GM03348 (cell line): ENCODE results near the gene TSPAN18.

Experiments used
- DNase-seq: peaks from one replicate; pipeline ENCODE4 v3.0.0; 2012; ENCODE audit warnings: low spot score

Gene TSPAN18

DNA sequence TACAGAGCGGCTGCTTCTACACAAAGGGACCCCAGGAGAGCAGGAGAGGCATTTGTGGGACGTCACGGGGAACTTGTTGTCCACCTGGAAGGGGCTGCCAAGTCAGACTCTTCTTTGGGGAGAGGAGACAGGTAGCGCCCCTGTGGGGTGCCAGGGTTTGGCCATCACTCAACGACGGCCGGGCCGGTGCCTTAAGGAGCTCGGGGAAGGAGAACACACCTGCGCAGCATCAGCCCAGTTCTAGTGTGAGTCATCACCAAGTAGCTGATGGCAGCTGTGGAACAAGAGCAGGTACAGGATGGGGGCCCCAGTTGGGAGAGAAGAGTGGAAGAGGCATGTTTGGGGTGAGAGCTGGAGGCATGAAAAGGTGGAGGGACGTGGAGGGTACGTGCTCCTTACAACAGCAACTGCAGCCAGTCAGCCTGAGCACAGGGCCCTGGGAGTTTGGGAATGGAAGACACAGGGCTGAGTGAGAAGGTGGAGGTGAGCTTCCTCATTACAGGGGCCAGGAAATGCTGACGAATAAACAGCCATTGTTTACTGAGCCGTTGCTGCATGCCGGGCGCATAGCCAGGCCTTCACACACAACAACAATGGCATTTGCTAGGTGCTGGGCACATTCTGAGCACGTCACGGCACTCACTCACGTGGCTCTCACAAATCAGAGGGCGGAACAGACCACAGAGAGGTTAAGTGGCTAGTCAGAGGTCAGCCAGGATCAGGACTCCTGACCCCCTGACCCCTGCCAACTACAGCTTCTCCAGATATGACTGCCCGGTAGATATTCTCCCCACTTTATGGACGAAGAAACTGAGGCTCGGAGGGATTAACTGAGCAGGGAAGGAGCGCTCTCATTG lies 253.0 kb downstream of the TSPAN18 start:
- no peak for DNase-seq

GRCh38 chr11:44980533-44981427 lies 254.0 kb downstream of the TSPAN18 start:
- no peak for DNase-seq
